Suprapubic skin (tissue), 4 donors: ENCODE results near the gene STAB2.

Experiments used
- CTCF ChIP-seq, 2 donors: fragments of 200-600 bp in 1 of 2; fragments of 450-650 bp in 1 of 2; sonication (generic) in 1 of 2; IDR thresholded peaks; one replicate each; pipeline ENCODE4 v1.5.1; 2016 to 2019; ENCODE audit warnings: antibody characterized with exemption in 2 of 2, mild to moderate bottlenecking in 1 of 2, moderate library complexity in 1 of 2
- EP300 ChIP-seq: sonication (generic); formaldehyde crosslinking; IDR thresholded peaks from one replicate; pipeline ENCODE4 v1.6.1; 2017; ENCODE audit warnings: antibody characterized with exemption
- POLR2A ChIP-seq, 2 donors: fragments of 450-650 bp; IDR thresholded peaks; one replicate each; pipeline ENCODE4 v1.6.1; 2017; ENCODE audit warnings: antibody characterized with exemption in 2 of 2, mild to moderate bottlenecking in 2 of 2, moderate library complexity in 2 of 2
- POLR2AphosphoS5 ChIP-seq, 3 donors: sonication (generic); formaldehyde crosslinking; IDR thresholded peaks; one replicate each; pipeline ENCODE4 v1.6.1; 2017; ENCODE audit warnings: antibody characterized with exemption in 3 of 3

- TF ChIP-seq POLR2A (IDR thresholded peaks at IDR 0.05) (no peak), POLR2AphosphoS5 (IDR thresholded peaks at IDR 0.05) (no peak), CTCF (IDR thresholded peaks at IDR 0.05) (no peak), EP300 (no peak)
These were observed 149.5 kb downstream of the STAB2 start for GRCh38 chr12:103736572-103736971.
